ENCODE data around the gene BRI3BP. TPM values are rescaled to one million over a fixed set of nuclear protein-coding genes. Genes with fewer than 3 reads are reported as not detected.

BRI3BP gene
- total RNA-seq, 4 donors from 2014 or later = 6.7 to 19.2 (median 12.1) TPM

DNA sequence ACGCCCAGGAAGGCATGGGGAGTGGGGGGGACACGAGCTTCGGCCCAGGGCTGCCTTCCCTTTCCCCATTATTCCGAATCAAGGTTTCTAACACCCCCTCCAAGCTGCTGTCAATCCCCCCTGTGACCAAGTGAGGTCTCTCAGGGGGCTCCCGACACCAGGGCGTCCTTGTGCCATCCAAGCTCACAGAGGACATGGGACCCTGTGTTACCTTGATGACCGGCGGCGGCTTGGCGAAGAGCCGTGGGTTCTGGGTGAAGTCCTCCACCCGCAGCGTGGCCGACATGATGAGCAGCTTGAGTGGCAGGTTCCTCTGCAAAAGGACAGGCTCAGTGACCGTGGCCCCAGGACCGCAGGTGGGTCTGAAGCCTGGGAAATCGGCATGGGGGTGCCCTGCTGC lies 24.8 kb upstream of the BRI3BP start:
- H3K4me3 ChIP-seq (ENCODE audit: low read depth, poor library complexity, severe bottlenecking) = no peak overlapping the region
- DNase-seq (ENCODE audit: low spot score in 2 of 2) = no peak
- 93 to 94% methylated on average over 16 to 17 of the region's 17 CpGs for WGBS, 2 donors
- TF ChIP-seq, protein P1, sequence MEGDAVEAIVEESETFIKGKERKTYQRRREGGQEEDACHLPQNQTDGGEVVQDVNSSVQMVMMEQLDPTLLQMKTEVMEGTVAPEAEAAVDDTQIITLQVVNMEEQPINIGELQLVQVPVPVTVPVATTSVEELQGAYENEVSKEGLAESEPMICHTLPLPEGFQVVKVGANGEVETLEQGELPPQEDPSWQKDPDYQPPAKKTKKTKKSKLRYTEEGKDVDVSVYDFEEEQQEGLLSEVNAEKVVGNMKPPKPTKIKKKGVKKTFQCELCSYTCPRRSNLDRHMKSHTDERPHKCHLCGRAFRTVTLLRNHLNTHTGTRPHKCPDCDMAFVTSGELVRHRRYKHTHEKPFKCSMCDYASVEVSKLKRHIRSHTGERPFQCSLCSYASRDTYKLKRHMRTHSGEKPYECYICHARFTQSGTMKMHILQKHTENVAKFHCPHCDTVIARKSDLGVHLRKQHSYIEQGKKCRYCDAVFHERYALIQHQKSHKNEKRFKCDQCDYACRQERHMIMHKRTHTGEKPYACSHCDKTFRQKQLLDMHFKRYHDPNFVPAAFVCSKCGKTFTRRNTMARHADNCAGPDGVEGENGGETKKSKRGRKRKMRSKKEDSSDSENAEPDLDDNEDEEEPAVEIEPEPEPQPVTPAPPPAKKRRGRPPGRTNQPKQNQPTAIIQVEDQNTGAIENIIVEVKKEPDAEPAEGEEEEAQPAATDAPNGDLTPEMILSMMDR (IDR thresholded peaks at IDR 0.05) = no peak
- TF ChIP-seq POLR2A (IDR thresholded peaks at IDR 0.05) = no peak
- intact Hi-C loops (cut with DNase I; ENCODE audit: low total_unique reads) = no loop called here

DNA sequence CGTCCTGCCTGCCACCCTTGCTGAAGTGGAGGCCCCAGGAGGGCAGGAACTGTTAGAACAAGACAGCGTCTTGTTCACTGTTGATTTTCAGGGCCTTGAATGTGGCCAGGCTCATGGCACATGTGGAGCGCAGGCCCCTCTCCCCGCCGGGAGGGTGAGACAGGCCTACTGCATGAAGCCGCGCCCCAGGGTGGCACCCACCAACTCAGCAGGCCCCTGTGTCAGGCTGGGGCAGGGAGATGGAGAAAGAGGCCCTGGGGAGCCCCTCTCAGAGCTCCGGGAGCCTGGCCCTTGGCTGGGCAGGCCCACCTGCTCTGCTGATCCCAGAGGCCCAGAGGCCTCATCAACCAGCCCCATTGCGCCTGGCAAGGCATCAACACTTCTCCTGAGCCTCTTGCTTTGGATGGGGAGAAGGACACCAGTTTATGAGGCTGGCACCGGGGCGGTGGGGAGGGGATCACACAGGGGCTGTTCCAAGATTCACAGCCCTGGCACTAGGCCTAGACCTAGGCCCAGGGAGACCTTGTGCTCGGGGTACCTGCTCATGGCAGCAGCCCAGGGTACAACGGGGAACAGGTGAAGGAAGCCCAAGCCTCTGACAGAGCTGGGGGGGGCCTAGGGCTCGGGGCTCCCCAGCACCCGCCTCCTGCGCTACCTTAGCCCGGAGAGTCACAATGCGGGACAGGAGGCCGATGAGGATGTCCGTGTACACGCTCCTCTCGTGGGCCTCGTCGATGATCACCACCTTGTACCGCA lies 22.6 kb upstream of the BRI3BP start:
- WGBS, 2 donors = 94 to 95% methylated on average over 22 to 25 of the region's 25 CpGs
- no peak for DNase-seq (ENCODE audit: low spot score in 2 of 2)
- H3K4me3 ChIP-seq (ENCODE audit: low read depth, poor library complexity, severe bottlenecking) = no peak overlapping the region
- intact Hi-C loops (cut with DNase I; ENCODE audit: low total_unique reads) = no loop called here
- no peak for TF ChIP-seq POLR2A (IDR thresholded peaks at IDR 0.05)
- TF ChIP-seq, protein P1 (IDR thresholded peaks at IDR 0.05) = no peak

DNA sequence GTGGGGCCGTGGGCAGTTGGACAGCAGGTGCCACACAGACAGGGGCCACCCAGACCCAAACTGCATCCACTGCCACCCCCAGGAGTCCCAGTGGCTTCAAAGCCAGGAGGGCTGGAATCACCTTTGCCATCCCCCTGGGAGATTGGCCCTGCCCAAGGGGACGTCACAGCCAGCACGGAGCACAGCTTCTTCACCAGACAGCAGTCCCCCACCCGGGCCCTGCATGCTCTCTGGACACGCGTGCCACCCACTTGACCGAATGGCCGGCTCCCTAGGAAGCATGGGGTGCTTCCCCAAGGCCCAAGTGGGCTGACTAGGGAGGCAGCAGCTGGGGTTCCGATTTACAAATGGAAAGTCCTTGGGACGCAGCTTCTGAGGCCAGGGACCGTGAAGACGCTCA lies 21.8 kb upstream of the BRI3BP start:
- no peak for DNase-seq (ENCODE audit: low spot score in 2 of 2)
- no peak overlapping the region for H3K4me3 ChIP-seq (ENCODE audit: low read depth, poor library complexity, severe bottlenecking)
- no peak for TF ChIP-seq POLR2A (IDR thresholded peaks at IDR 0.05)
- TF ChIP-seq, protein P1 (IDR thresholded peaks at IDR 0.05) = no peak
- WGBS, 2 donors = 85 to 87% methylated on average over 11 to 12 of the region's 12 CpGs
- intact Hi-C loops (cut with DNase I; ENCODE audit: low total_unique reads) = no loop called here

DNA sequence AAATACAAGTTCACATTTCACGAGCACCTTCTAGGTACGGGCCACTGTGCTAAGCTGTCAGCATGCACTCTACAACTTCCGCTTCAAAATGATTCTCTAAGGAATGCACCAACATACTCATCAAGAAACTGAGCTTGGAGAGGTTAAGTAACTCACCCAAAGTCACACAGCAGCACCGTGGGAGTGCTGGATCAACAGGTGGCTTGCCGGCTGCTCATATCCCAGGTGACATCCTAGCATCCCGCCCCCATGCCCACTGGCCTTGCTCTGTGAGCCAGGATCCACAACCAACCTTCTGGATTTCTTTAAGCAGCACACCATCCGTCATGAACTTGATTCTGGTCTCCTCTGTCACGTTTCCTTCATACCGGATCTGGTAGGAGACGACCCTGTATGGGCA lies 21.2 kb upstream of the BRI3BP start:
- TF ChIP-seq, protein P1 (IDR thresholded peaks at IDR 0.05) = no peak
- no peak for TF ChIP-seq POLR2A (IDR thresholded peaks at IDR 0.05)
- no peak overlapping the region for H3K4me3 ChIP-seq (ENCODE audit: low read depth, poor library complexity, severe bottlenecking)
- intact Hi-C loops (cut with DNase I; ENCODE audit: low total_unique reads) = no loop called here
- DNase-seq (ENCODE audit: low spot score in 2 of 2) = no peak
- WGBS, 2 donors = 93 to 98% methylated on average over 10 of the region's 10 CpGs

DNA sequence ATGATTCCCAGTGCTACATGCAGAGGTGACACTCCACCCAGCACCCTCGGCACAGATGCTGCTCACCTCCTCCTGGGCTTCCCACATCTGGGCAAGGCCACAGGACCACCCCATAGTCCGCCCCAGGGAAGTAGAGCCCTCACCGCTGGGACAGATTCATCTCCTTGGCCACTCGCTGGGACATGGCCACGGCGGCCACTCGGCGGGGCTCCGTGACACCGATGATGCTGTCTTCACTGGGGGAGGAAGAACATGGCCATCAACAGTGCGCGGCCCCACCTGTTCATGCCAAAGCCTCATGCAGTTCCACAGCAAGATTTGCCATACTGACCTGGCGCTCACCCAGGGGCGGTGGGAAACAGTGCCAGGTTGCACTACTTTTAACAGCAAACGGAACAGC lies 18.2 kb upstream of the BRI3BP start:
- TF ChIP-seq, protein P1 (IDR thresholded peaks at IDR 0.05) = no peak
- TF ChIP-seq POLR2A (IDR thresholded peaks at IDR 0.05) = no peak
- no peak for DNase-seq (ENCODE audit: low spot score in 2 of 2)
- intact Hi-C loops (cut with DNase I; ENCODE audit: low total_unique reads) = no loop called here
- 96 to 97% methylated on average over 14 to 15 of the region's 15 CpGs for WGBS, 2 donors
- H3K4me3 ChIP-seq (ENCODE audit: low read depth, poor library complexity, severe bottlenecking) = no peak overlapping the region

DNA sequence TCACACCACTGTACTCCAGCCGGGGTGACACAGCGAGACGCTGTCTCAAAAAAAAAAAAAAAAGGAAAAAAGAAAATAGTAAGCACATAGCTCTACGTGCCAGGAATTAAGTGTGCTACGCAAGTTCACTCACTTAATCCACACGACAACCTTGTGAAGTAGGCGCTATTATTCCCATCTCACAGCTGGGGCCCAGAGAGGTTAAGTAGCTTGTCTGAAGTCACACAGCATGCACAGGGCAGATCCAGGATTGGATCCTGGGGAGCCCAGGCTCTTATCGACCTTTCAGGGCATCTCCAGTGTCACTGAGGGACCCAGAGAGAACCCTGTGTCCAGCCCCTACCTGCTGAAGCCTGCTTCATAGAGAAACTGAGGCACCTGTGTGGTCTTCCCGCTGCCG lies 16.4 kb upstream of the BRI3BP start:
- no peak for TF ChIP-seq POLR2A (IDR thresholded peaks at IDR 0.05)
- TF ChIP-seq, protein P1 (IDR thresholded peaks at IDR 0.05) = no peak
- no peak overlapping the region for H3K4me3 ChIP-seq (ENCODE audit: low read depth, poor library complexity, severe bottlenecking)
- 98 to 100% methylated on average over 10 of the region's 10 CpGs for WGBS, 2 donors
- DNase-seq (ENCODE audit: low spot score in 2 of 2) = no peak
- intact Hi-C loops (cut with DNase I; ENCODE audit: low total_unique reads) = no loop called here

Data from lower leg skin (tissue), 4 donors.